Measurements from ENCODE around the gene COL15A1. TPM values are rescaled to one million over a fixed set of nuclear protein-coding genes. Genes with fewer than 3 reads are reported as not detected.

Gene COL15A1
- total RNA-seq, 4 donors from 2014 or later = 25.8 to 55.3 (median 36.0) TPM

DNA sequence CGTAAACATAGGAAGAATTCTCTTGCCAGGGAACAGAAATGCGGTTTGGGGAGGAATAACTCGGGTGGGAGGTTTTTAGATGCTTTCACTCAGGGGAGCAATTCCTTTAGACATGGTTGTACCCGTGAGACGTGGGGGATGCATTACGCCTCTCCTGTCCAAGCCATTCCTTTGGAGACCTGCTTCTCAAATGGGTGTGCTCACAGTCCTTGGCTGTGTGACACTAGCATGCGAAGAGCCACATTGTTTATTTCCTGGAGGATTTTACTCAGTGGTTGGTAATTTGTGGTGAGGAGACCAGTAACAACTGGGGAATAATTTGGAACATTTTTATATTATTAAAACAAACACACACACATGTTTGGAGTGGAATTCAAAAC lies 18.5 kb downstream of the COL15A1 start:
- peaks cover 0 to 4% (median 0%) of the 10 kb centered on the region in 4 donors for H3K9me3 ChIP-seq
- H3K27ac ChIP-seq = peak overlapping the region in 3 of 4 donors; percentile 4 to 48 (median 23)
- no peaks in the 10 kb centered on the region for H3K27me3 ChIP-seq
- H3K4me3 ChIP-seq = no peak overlapping the region
- TF ChIP-seq POLR2A (IDR thresholded peaks at IDR 0.05) = no peak
- no peak for TF ChIP-seq EP300 (IDR thresholded peaks at IDR 0.05)
- TF ChIP-seq CTCF (IDR thresholded peaks at IDR 0.05) = no peak
- WGBS, 2 donors = 56 to 83% methylated on average over 7 of the region's 7 CpGs
- H3K4me1 ChIP-seq = peaks cover 0 to 90% (median 13%) of the 10 kb centered on the region in 4 donors
- H3K36me3 ChIP-seq = no peaks in the 10 kb centered on the region
- no peak for DNase-seq (ENCODE audit: low spot score in 2 of 2)

GRCh38 chr9:98962861-98963260 lies 19.2 kb downstream of the COL15A1 start:
- no peak for DNase-seq (ENCODE audit: low spot score in 2 of 2)
- H3K36me3 ChIP-seq = no peaks in the 10 kb centered on the region
- no peaks in the 10 kb centered on the region for H3K9me3 ChIP-seq
- H3K4me1 ChIP-seq = peaks cover 0 to 93% (median 13%) of the 10 kb centered on the region in 4 donors
- no peak overlapping the region for H3K4me3 ChIP-seq
- H3K27ac ChIP-seq = no peak overlapping the region
- no peak for TF ChIP-seq CTCF (IDR thresholded peaks at IDR 0.05)
- TF ChIP-seq POLR2A (IDR thresholded peaks at IDR 0.05) = no peak
- TF ChIP-seq EP300 (IDR thresholded peaks at IDR 0.05) = no peak
- no peaks in the 10 kb centered on the region for H3K27me3 ChIP-seq
- WGBS, 2 donors = 65 to 76% methylated on average over 5 of the region's 5 CpGs

DNA sequence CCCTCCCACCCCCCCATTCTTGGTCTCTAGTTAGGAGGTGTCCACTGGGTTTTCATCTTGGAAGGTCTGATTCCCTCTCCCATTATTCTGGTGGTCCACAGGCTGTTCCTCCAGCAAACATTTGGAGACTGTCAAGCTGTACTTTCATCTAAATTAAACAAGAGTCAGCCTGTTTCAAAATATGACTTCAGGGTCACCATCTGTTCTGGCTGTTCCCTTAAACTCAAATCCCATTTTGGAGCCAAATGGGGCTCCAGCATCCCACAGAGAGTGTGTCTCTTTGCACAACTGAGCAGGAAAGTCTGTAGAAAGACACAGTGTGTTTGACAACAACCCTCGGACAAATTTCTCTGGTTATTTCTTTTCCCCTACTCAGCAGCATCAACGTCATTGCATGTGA lies 20.5 kb downstream of the COL15A1 start:
- Histone ChIP-seq H3K4me3 (no peak overlapping the region), H3K27me3 (no peaks in the 10 kb centered on the region), H3K4me1 (peaks cover 0 to 84% (median 11%) of the 10 kb centered on the region in 4 donors), H3K36me3 (no peaks in the 10 kb centered on the region), H3K9me3 (no peaks in the 10 kb centered on the region), H3K27ac (peak overlapping the region in 3 of 4 donors; percentile 24 to 74 (median 72))
- TF ChIP-seq CTCF (IDR thresholded peaks at IDR 0.05) (no peak), EP300 (IDR thresholded peaks at IDR 0.05) (peak in 1 of 2 donors; percentile 21), POLR2A (IDR thresholded peaks at IDR 0.05) (no peak)
- WGBS, 2 donors = 41 to 45% methylated on average over 2 of the region's 2 CpGs
- no peak for DNase-seq (ENCODE audit: low spot score in 2 of 2)

DNA sequence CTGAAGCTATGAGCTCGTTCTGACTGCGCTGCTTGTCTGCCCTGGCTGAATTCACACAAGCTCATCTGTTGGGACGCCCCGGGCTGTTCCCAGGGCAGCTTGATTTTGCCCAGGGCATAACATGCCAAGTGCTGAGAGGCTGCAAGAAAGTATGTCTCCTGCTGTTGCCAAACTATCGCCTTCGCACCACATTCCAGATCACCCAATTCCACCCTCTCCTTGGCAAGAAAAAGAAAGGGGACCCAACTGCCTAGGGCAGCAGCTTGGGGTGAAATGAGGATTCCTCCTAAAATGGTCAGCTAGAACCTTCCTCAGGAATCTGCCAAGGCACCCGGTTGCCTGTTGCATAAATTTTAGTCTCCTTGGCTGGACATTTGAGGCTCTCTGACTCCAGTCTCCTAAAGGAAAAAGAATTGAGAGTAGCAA lies 21.2 kb downstream of the COL15A1 start:
- Histone ChIP-seq H3K36me3 (no peaks in the 10 kb centered on the region), H3K27ac (peak overlapping the region in 3 of 4 donors; percentile 37 to 74 (median 72)), H3K27me3 (no peaks in the 10 kb centered on the region), H3K4me1 (peaks cover 0 to 82% (median 12%) of the 10 kb centered on the region in 4 donors), H3K4me3 (no peak overlapping the region), H3K9me3 (no peaks in the 10 kb centered on the region)
- no peak for TF ChIP-seq POLR2A (IDR thresholded peaks at IDR 0.05)
- no peak for TF ChIP-seq EP300 (IDR thresholded peaks at IDR 0.05)
- TF ChIP-seq CTCF (IDR thresholded peaks at IDR 0.05) = no peak
- DNase-seq (ENCODE audit: low spot score in 2 of 2) = no peak
- 48 to 57% methylated on average over 7 of the region's 7 CpGs for WGBS, 2 donors

DNA sequence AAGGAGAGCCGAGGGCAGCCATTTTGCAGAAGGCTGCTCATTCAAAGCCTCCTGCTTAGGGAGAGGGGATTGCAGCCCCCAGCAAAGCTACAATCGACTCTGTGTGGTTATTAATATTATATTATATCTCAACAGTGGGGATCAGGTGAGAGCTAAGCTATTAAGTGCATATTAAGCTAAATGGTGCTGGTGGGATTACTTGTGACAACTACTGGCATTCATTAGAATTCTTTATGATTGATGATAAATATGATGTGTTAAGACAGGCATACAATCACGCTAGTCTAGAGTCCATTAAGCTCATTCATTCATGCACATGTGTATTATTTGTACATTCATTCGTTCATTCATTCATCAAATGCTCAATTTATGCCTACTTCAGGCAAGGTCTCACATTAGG lies 23.0 kb downstream of the COL15A1 start:
- WGBS, 2 donors = 86 to 87% methylated on average over 4 of the region's 4 CpGs
- Histone ChIP-seq H3K4me3 (no peak overlapping the region), H3K9me3 (no peaks in the 10 kb centered on the region), H3K36me3 (no peaks in the 10 kb centered on the region), H3K27ac (peak overlapping the region in 1 of 4 donors; percentile 72), H3K27me3 (no peaks in the 10 kb centered on the region), H3K4me1 (peaks cover 0 to 82% (median 15%) of the 10 kb centered on the region in 4 donors)
- no peak for DNase-seq (ENCODE audit: low spot score in 2 of 2)
- TF ChIP-seq CTCF (IDR thresholded peaks at IDR 0.05) (no peak), POLR2A (IDR thresholded peaks at IDR 0.05) (no peak), EP300 (IDR thresholded peaks at IDR 0.05) (no peak)

All from tibial nerve (tissue), 4 donors.